ENCODE measurements around the gene ARL1.

Gene ARL1

DNA sequence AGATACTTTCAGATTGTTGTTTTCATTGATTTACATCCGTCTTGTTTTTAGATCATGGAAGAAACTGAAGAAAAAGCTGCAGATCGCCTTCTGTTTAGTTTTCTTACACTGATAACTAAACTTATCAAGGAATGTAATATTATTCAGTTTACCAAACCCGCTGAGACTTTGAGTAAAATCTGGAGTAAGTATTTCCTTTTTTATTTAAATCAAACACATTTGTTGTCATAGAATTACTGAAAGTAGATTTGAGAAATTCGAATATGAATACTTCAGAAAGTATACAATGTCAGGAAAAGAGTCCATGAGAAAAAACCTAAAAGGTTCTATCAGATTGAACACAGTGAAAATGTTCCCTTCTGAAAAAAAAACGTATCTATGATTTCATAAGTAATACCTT, 32.0 kb downstream of the ARL1 start:
- in situ Hi-C loops (cut with HindIII; ENCODE audit: low sequenced_read_pairs): no loop called here
- DNase-seq (ENCODE audit: low read depth, low spot score): no peak
- TF ChIP-seq, protein P1, sequence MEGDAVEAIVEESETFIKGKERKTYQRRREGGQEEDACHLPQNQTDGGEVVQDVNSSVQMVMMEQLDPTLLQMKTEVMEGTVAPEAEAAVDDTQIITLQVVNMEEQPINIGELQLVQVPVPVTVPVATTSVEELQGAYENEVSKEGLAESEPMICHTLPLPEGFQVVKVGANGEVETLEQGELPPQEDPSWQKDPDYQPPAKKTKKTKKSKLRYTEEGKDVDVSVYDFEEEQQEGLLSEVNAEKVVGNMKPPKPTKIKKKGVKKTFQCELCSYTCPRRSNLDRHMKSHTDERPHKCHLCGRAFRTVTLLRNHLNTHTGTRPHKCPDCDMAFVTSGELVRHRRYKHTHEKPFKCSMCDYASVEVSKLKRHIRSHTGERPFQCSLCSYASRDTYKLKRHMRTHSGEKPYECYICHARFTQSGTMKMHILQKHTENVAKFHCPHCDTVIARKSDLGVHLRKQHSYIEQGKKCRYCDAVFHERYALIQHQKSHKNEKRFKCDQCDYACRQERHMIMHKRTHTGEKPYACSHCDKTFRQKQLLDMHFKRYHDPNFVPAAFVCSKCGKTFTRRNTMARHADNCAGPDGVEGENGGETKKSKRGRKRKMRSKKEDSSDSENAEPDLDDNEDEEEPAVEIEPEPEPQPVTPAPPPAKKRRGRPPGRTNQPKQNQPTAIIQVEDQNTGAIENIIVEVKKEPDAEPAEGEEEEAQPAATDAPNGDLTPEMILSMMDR (IDR thresholded peaks at IDR 0.05; ENCODE audit: low read depth, low read length): no peak
- H3K4me3 ChIP-seq (ENCODE audit: low read depth, low read length): no peak overlapping the region

DNA sequence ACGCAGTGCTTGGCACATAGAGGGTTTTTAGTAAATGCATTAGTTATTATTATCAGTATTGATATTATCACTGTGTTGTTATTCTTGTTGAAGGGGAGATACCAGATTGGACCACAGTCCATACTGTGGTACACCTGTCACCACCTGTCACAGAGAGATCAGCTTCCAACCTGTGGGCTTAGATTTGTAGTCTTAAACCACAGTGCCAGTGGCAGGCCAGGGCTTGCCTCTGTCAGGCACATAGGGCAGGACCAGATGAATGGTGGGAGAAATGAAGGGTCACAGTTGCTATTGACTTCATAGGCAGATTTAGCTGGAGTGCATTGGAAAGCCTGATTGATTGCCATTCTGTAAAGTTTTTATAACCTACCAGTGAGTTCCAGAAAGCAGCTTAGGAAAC, 35.1 kb downstream of the ARL1 start:
- DNase-seq (ENCODE audit: low read depth, low spot score): no peak
- H3K4me3 ChIP-seq (ENCODE audit: low read depth, low read length): no peak overlapping the region
- TF ChIP-seq, protein P1 (IDR thresholded peaks at IDR 0.05; ENCODE audit: low read depth, low read length): no peak
- in situ Hi-C loops (cut with HindIII; ENCODE audit: low sequenced_read_pairs): no loop called here

DNA sequence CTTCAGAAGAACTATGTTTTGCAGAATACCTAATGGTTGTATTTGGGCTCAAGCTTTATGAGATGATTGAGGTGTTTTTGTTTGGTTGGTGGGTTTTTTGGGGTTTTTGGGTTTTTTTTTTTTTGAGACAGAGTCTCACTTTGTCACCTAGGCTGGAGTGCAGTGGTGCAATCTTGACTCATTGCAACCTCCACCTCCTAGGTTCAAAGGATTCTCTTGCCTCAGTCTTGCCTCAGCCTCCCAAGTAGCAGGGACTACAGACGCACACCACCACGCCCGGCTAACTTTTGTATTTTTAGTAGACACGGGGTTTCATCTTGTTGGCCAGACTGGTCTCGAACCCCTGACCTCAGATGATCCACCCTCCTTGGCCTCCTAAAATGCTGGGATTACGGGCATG, 39.6 kb downstream of the ARL1 start:
- no peak for DNase-seq (ENCODE audit: low read depth, low spot score)
- TF ChIP-seq, protein P1 (IDR thresholded peaks at IDR 0.05; ENCODE audit: low read depth, low read length): no peak
- no peak overlapping the region for H3K4me3 ChIP-seq (ENCODE audit: low read depth, low read length)
- in situ Hi-C loops (cut with HindIII; ENCODE audit: low sequenced_read_pairs): no loop called here

DNA sequence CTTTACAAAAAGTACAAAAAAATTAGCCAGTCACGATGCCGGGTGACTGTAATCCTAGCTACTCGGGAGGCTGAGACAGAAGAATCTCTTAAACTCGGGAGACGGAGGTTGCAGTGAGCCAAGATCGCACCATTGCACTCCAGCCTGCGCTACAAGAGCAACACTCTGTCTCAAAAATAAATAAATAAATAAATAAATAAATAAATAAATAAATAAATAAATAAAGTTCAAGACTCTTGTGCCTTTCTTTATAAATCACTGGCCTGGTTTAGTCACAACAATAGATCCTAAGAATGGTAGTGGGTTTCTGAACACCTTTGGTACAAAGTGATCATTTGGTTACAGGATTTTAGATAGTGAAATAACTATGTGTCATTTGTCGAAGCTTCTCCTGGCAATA, 46.1 kb downstream of the ARL1 start:
- DNase-seq (ENCODE audit: low read depth, low spot score): no peak
- in situ Hi-C loops (cut with HindIII; ENCODE audit: low sequenced_read_pairs): no loop called here
- H3K4me3 ChIP-seq (ENCODE audit: low read depth, low read length): no peak overlapping the region
- TF ChIP-seq, protein P1 (IDR thresholded peaks at IDR 0.05; ENCODE audit: low read depth, low read length): no peak

DNA sequence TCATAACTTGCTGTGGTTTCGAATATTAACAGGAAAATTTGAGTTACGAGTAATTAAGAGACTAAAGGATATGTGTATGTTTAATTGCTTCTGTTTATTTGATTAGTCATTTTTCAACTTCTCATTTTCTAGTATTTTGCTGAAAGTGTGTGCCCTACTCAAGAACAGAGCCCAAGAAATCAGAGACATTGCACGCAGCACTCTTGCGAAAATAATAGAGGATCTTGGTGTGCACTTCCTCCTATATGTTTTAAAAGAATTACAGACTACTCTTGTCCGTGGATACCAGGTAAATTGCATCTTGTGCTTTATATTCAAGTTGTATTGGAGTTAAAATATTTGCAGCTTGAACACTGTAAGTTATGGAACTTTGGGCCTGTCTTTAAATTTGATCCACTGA, 50.8 kb downstream of the ARL1 start:
- TF ChIP-seq, protein P1 (IDR thresholded peaks at IDR 0.05; ENCODE audit: low read depth, low read length): no peak
- no peak overlapping the region for H3K4me3 ChIP-seq (ENCODE audit: low read depth, low read length)
- DNase-seq (ENCODE audit: low read depth, low spot score): no peak
- in situ Hi-C loops (cut with HindIII; ENCODE audit: low sequenced_read_pairs): no loop called here

DNA sequence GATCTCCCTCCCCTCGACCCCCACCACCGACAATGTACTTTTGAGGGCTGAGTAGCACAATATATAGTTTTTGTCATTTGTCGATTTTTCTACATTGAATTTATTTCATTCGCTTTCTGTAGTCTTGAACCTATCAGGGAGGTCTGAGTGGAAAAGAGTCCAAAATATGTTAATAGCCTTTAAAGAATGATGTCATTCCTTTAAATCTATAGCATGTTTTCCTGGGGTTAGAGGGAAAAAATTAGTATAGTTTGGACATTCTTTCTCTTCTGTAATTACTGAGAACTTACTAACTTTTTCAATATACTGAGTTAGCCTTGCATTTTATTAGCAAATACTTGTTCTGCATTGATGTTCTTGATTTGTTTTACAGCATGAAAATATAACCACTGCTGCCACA, 55.9 kb downstream of the ARL1 start:
- no peak overlapping the region for H3K4me3 ChIP-seq (ENCODE audit: low read depth, low read length)
- TF ChIP-seq, protein P1 (IDR thresholded peaks at IDR 0.05; ENCODE audit: low read depth, low read length): no peak
- in situ Hi-C loops (cut with HindIII; ENCODE audit: low sequenced_read_pairs): no loop called here
- no peak for DNase-seq (ENCODE audit: low read depth, low spot score)

DNA sequence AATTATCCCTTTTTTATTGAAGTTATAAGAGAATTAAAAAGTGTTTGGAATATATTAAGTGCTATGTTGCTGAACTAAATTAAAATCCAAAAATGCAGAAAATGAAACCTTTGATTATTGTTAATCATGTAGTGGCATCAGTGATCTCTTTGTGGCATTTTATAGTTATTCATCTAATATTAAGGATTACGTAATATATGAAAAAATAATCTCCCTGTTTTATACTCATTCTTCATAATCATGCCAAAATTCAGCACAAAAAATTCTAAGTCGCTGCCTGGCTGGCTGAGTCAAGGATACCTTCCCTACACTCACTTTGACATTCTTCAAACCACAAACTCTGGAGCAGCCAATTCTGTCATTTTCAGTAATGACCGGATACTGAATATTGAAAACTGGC, 63.7 kb downstream of the ARL1 start:
- TF ChIP-seq, protein P1 (IDR thresholded peaks at IDR 0.05; ENCODE audit: low read depth, low read length): no peak
- no peak overlapping the region for H3K4me3 ChIP-seq (ENCODE audit: low read depth, low read length)
- in situ Hi-C loops (cut with HindIII; ENCODE audit: low sequenced_read_pairs): no loop called here
- DNase-seq (ENCODE audit: low read depth, low spot score): no peak

Data from astrocyte of the spinal cord (primary cell).